GM12872 (cell line): Measurements from ENCODE around the gene SNCAIP.

Experiments
- TF ChIP-seq, protein P1 (sequence below): IDR thresholded peaks from 3 replicates; pipeline ENCODE4 v1.5.1; 2011; ENCODE audit warnings: low read depth, mild to moderate bottlenecking, low read length, moderate library complexity; ENCODE audit not compliant: insufficient read depth

Gene SNCAIP

GRCh38 chr5:122315521-122315920 is 3.5 kb downstream of the SNCAIP start:
- TF ChIP-seq, protein P1, sequence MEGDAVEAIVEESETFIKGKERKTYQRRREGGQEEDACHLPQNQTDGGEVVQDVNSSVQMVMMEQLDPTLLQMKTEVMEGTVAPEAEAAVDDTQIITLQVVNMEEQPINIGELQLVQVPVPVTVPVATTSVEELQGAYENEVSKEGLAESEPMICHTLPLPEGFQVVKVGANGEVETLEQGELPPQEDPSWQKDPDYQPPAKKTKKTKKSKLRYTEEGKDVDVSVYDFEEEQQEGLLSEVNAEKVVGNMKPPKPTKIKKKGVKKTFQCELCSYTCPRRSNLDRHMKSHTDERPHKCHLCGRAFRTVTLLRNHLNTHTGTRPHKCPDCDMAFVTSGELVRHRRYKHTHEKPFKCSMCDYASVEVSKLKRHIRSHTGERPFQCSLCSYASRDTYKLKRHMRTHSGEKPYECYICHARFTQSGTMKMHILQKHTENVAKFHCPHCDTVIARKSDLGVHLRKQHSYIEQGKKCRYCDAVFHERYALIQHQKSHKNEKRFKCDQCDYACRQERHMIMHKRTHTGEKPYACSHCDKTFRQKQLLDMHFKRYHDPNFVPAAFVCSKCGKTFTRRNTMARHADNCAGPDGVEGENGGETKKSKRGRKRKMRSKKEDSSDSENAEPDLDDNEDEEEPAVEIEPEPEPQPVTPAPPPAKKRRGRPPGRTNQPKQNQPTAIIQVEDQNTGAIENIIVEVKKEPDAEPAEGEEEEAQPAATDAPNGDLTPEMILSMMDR = no peak

DNA sequence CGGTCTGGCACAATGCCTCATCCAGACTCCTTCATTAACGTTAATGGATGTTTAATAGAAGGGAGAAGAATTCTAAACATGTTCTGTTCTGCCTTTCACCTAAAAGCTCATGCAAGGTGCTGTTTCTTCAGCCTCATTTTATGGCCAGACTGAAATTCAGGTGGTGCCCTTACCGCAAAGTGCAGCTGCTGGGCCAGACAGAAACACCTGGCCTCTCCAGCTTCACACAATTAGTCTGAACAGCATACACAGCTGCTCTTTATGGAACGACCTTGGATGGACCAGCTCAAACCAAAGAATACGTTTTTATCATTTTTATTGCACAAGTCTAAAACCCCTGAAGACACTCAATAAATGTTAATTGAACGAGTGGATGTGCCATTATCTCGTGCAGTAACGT is 4.6 kb downstream of the SNCAIP start:
- TF ChIP-seq, protein P1 = no peak

- TF ChIP-seq, protein P1 = no peak
Observed at GRCh38 chr5:122319897-122320296, 7.9 kb downstream of the SNCAIP start.

DNA sequence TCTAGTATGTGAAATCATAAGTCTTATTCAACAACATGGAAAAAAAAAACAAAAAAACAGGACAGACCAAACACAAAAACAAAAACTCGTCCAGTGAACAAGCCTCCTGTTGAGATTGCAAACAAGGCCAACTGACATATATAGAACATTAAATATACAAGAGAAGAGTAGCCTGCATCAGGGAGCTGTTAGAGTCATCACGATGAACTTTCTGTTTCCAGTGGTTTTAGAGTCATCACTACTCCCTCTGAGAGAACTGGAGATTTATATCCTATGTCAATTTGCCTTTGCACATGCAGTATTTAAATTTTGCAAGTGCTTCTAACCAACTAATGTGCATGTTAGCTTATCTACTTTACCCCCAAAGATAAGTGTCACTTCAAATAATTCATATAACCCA is 9.9 kb downstream of the SNCAIP start:
- TF ChIP-seq, protein P1 = no peak

DNA sequence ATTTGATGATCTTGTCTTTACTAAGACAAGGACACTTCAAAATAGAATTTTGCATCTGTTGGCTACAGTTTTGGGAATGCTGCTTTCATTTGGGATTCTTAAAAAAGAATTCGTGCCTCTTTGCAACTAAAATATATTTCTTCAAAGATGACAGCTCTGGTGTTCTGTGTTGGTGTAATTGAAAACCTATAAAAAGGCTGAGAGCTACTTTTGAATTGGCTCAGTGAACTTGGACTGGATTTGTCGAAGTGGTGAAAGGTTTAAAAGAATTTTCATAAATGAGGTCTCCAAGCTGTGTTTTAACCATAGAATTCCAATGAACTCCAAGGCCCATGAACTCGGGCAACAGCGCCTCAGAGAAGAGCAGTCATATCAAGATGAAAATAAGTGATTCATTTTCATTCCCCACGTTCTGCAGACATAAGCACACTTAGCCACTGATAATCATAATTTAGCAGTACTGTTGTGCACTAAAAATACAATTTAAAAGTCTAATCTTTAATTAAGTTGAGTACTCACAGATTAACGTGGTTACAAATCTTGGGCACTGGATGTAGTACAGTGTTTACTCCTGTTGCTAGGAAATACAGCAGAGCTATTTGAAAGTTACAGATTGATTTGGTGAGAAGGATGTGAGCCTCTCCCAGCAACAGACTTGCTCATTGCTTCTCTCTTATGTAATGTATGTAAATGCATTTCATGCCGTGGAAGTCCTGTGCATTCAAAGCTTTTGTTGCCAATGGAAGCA is 10.9 kb downstream of the SNCAIP start:
- TF ChIP-seq, protein P1 = no peak

- TF ChIP-seq, protein P1 = no peak
Observed at GRCh38 chr5:122323738-122324137, 11.7 kb downstream of the SNCAIP start.

GRCh38 chr5:122327110-122327509 is 15.1 kb downstream of the SNCAIP start:
- TF ChIP-seq, protein P1 = no peak
